Colonic mucosa (tissue), 4 donors: ENCODE results near the gene POFUT2. TPM values are rescaled to one million over a fixed set of nuclear protein-coding genes. Genes with fewer than 3 reads are reported as not detected.
"Not testable (repeated sequence)": the region's sequence is repeated elsewhere in the genome, so short reads cannot be mapped to it uniquely, and the experiment has no call there.

Experiments used
- DNase-seq: peaks from one replicate; pipeline ENCODE4 v3.0.0-alpha.2; 2020
- H3K27ac ChIP-seq: fragments of 200-600 bp; one replicate; pipeline ENCODE4 v1.8.0; 2021
- H3K27me3 ChIP-seq: fragments of 200-600 bp; one replicate; pipeline ENCODE4 v1.8.0; 2021
- H3K36me3 ChIP-seq: fragments of 200-600 bp; one replicate; pipeline ENCODE4 v1.8.0; 2021
- H3K4me1 ChIP-seq: fragments of 200-600 bp; one replicate; pipeline ENCODE4 v1.8.0; 2021; ENCODE audit warnings: mild to moderate bottlenecking
- H3K4me3 ChIP-seq: fragments of 200-600 bp; one replicate; pipeline ENCODE4 v1.8.0; 2021
- H3K9ac ChIP-seq, 2 donors: one replicate each; pipeline ENCODE4 v1.7.0; 2013; ENCODE audit warnings: control low read depth in 2 of 2, low read depth in 2 of 2, low read length in 2 of 2
- H3K9me3 ChIP-seq: fragments of 200-600 bp; one replicate; pipeline ENCODE4 v1.8.0; 2021
- CTCF ChIP-seq: fragments of 200-600 bp; IDR thresholded peaks from one replicate; pipeline ENCODE4 v1.8.0; 2022; ENCODE audit warnings: antibody characterized with exemption, mild to moderate bottlenecking
- intact Hi-C: fragments of 100-400 bp; cut with DNase I; formaldehyde crosslinking; loops from one replicate; pipeline ENCODE4 v1.14.1; 2022
- total RNA-seq, 2 donors: library from RNA; stranded (reverse); fragmentation: NEBNext Ultra II Directional in 1 of 2; extraction: Animal tissue kit (Norgen Biotek cat#: 25700) in 1 of 2; gene quantifications; one replicate each; pipeline ENCODE4 v1.2.1, GENCODE V29; 2021
- donor health status: healthy.
- donor health status: DM: no; HTN: no; CAD: no.
- donor health status: DM: no; HTN: no; CAD: no.

Gene POFUT2
- total RNA-seq, 2 donors from 2014 or later = 23.8 to 31.6 TPM

GRCh38 chr21:45317398-45318145, 29.9 kb upstream of the POFUT2 start:
- TF ChIP-seq CTCF = no peak
- Histone ChIP-seq H3K4me3 (no peak overlapping the region), H3K9me3 (no peaks in the 10 kb centered on the region), H3K9ac (peak overlapping the region in 1 of 2 donors; percentile 40), H3K4me1 (no peaks in the 10 kb centered on the region), H3K27me3 (no peaks in the 10 kb centered on the region), H3K27ac (peak overlapping the region; percentile 50), H3K36me3 (no peaks in the 10 kb centered on the region)
- no peak for DNase-seq
- intact Hi-C loops = no loop called here

DNA sequence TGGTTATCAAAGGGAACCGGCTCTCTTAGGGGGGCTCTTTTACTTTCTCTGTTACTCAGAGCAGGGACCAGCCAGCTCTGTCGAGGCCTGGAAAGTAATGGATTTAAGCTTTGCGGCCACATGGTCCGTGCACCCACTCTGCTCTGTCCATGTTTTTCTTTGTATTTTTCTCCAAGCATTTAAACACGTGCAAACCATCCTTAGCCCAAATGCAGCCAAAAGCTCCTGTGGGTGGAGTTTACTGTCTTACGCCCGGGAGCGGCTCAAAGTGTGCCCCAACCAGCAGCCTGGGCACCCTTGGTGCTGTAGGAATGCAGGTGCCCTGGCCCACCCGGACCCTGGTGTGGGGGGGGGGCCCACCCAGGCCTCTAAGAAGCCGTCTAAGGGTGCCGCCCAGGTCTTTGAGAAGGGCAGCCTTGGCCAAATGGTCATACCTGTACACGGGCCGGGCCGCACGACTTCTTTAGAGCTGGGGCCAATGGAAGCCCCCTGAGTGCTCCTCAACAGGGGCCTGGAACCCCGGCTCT, 29.2 kb upstream of the POFUT2 start:
- Histone ChIP-seq H3K4me3 (no peak overlapping the region), H3K4me1 (no peaks in the 10 kb centered on the region), H3K9ac (no peak overlapping the region), H3K36me3 (no peaks in the 10 kb centered on the region), H3K27ac (no peak overlapping the region), H3K27me3 (no peaks in the 10 kb centered on the region), H3K9me3 (no peaks in the 10 kb centered on the region)
- no peak for DNase-seq
- no peak for TF ChIP-seq CTCF
- intact Hi-C loops = no loop called here

DNA sequence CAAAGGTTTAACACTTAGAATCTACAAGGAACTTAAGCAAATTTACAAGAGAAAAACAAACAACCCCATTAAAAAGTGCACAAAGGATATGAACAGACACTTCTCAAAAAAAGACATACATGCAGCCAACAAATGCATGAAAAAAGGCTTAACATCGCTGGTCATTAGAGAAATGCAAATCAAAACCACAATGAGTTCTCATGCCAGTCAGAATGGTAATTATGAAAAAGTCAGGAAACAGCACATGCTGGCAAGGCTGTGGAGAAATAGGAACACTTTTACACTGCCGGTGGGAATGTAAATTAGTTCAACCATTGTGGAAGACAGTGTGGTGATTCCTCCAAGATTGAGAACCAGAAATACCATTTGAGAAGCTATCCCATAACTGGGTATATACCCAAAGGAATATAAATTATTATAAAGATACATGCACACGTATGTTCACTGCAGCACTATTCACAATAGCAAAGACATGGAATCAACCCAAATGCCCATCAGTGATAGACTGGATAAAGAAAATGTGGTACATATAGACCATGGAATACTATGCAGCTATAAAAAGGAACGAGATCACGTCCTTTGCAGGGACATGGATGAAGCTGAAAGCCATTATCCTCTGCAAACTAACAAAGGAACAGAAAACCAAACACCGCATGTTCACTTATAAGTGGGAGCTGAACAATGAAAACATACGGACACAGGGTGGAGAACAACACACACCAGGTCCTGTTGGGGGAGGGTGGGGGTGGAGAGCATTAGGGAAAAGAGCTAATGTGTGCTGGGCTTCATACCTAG, 28.2 kb upstream of the POFUT2 start:
- intact Hi-C loops, H3K27me3 ChIP-seq, H3K9me3 ChIP-seq, H3K4me1 ChIP-seq, DNase-seq, H3K4me3 ChIP-seq, H3K27ac ChIP-seq, H3K9ac ChIP-seq, H3K36me3 ChIP-seq: not testable (repeated sequence)

- Histone ChIP-seq H3K4me3 (no peak overlapping the region), H3K4me1 (no peaks in the 10 kb centered on the region), H3K9ac (no peak overlapping the region), H3K27ac (no peak overlapping the region), H3K27me3 (no peaks in the 10 kb centered on the region), H3K36me3 (no peaks in the 10 kb centered on the region), H3K9me3 (no peaks in the 10 kb centered on the region)
- no peak for TF ChIP-seq CTCF
- intact Hi-C loops = no loop called here
- no peak for DNase-seq
These were observed 26.0 kb upstream of the POFUT2 start for GRCh38 chr21:45313682-45314081.

GRCh38 chr21:45313015-45313414, 25.3 kb upstream of the POFUT2 start:
- no peak overlapping the region for H3K9ac ChIP-seq
- no peaks in the 10 kb centered on the region for H3K27me3 ChIP-seq
- no peak for DNase-seq
- no peak for TF ChIP-seq CTCF
- H3K4me1 ChIP-seq = no peaks in the 10 kb centered on the region
- no peaks in the 10 kb centered on the region for H3K9me3 ChIP-seq
- intact Hi-C loops = no loop called here
- no peaks in the 10 kb centered on the region for H3K36me3 ChIP-seq
- H3K27ac ChIP-seq = no peak overlapping the region
- no peak overlapping the region for H3K4me3 ChIP-seq

- intact Hi-C loops = no loop called here
- no peak overlapping the region for H3K9ac ChIP-seq
- H3K27me3 ChIP-seq = no peaks in the 10 kb centered on the region
- no peaks in the 10 kb centered on the region for H3K36me3 ChIP-seq
- H3K4me3 ChIP-seq = no peak overlapping the region
- H3K27ac ChIP-seq = no peak overlapping the region
- no peak for TF ChIP-seq CTCF
- H3K9me3 ChIP-seq = no peaks in the 10 kb centered on the region
- DNase-seq = no peak
- H3K4me1 ChIP-seq = no peaks in the 10 kb centered on the region
These were observed 24.6 kb upstream of the POFUT2 start for GRCh38 chr21:45312296-45312695.
